K562 (cell line): Measurements from ENCODE around the gene RNF217. TPM values are rescaled to one million over a fixed set of nuclear protein-coding genes. Genes with fewer than 3 reads are reported as not detected.

Source experiments
- ATAC-seq: fragments of 200-7000 bp; cut with Tn5 transposase; 3 replicates; pipeline ENCODE4 v1.9.1; 2020; ENCODE audit warnings: moderate library complexity
- BruUV-seq: library from RNA; stranded (reverse); fragments of 400-500 nt; replicated peaks from 2 replicates; lab custom pipeline; 2021; lab: Mats Ljungman, UMichigan
- CTCF ChIA-PET: fragments of 300-600 bp; formaldehyde crosslinking; extraction: SDS; loops from one replicate; lab custom pipeline; 2021; ENCODE audit warnings: low intra/inter-chr PET ratio; lab: Yijun Ruan, JAX
- POLR2A ChIA-PET: fragments of 300-600, 350-650 bp; sonication (Branson Sonifier 250); formaldehyde crosslinking; extraction: SDS; loops from one replicate; lab custom pipeline; 2021; ENCODE audit warnings: antibody characterized with exemption, inconsistent platforms; lab: Yijun Ruan, JAX
- DNase-seq, 4 experiments: peaks; one replicate each; pipeline versions ENCODE4 v3.0.0 to v3.0.0-alpha.2; 2011 to 2018; ENCODE audit warnings: low spot score in 3 of 4, mixed read lengths in 3 of 4; ENCODE audit errors: extremely low read depth in 1 of 4
- FAIRE-seq: peaks from 2 replicates; lab custom pipeline; 2011; peaks lifted over from hg19 to GRCh38; lab: Jason Lieb, UNC
- H2AFZ ChIP-seq: 2 replicates; pipeline ENCODE4 v1.6.0; 2011; ENCODE audit warnings: low read depth, low read length, control low read depth, inconsistent platforms
- H3K27ac ChIP-seq: fragments of 200-600 bp; 3 replicates; pipeline ENCODE4 v1.8.0; 2011; ENCODE audit warnings: low read depth, mild to moderate bottlenecking, control low read depth, inconsistent platforms, low read length, moderate library complexity, mixed read lengths; ENCODE audit errors: extremely low read depth
- H3K27me3 ChIP-seq, 2 experiments: fragments of 300-600 bp in 1 of 2; 2 replicates in 1 of 2; 3 replicates in 1 of 2; pipeline versions ENCODE4 v1.6.0 to v1.8.0; 2011; ENCODE audit warnings: inconsistent platforms in 2 of 2, low read length in 2 of 2, mild to moderate bottlenecking in 1 of 2, mixed read lengths in 1 of 2, moderate library complexity in 1 of 2; ENCODE audit not compliant: control insufficient read depth in 2 of 2, insufficient read depth in 2 of 2
- H3K36me3 ChIP-seq: fragments of 300-600 bp; 3 replicates; pipeline ENCODE4 v1.8.0; 2011; ENCODE audit warnings: mild to moderate bottlenecking, low read length, inconsistent platforms; ENCODE audit not compliant: control insufficient read depth, insufficient read depth
- H3K4me1 ChIP-seq, 2 experiments: fragments of 200-600 bp in 1 of 2; replicated peaks in 1 of 2; 2 replicates in 1 of 2; 3 replicates in 1 of 2; pipeline versions ENCODE4 v1.5.1 to v1.8.0; 2011; ENCODE audit warnings: inconsistent platforms in 2 of 2, low read length in 2 of 2, mild to moderate bottlenecking in 1 of 2, mixed read lengths in 1 of 2, moderate library complexity in 1 of 2; ENCODE audit not compliant: control insufficient read depth in 2 of 2, insufficient read depth in 2 of 2
- H3K4me2 ChIP-seq: 2 replicates; pipeline ENCODE4 v1.6.1; 2011; ENCODE audit warnings: low read length, control low read depth, inconsistent platforms, mixed read lengths; ENCODE audit not compliant: insufficient read depth
- H3K4me3 ChIP-seq: fragments of 200-600 bp; sonication (generic), shearing (Covaris generic); 2 replicates; pipeline ENCODE4 v1.5.1; 2016; ENCODE audit warnings: control low read depth, inconsistent platforms
- H3K79me2 ChIP-seq: fragments of 200-600 bp; 3 replicates; pipeline ENCODE4 v1.8.0; 2011; ENCODE audit warnings: low read length, inconsistent platforms; ENCODE audit not compliant: control insufficient read depth, insufficient read depth
- H3K9ac ChIP-seq, 2 experiments: 2 replicates each; pipeline versions ENCODE4 v1.6.0 to v1.6.1; 2011; ENCODE audit warnings: low read depth in 2 of 2, low read length in 2 of 2, control low read depth in 1 of 2, inconsistent platforms in 1 of 2, mild to moderate bottlenecking in 1 of 2, mixed read lengths in 1 of 2; ENCODE audit not compliant: insufficient read depth in 1 of 2
- H3K9me1 ChIP-seq: one replicate; pipeline ENCODE4 v1.6.0; 2011; ENCODE audit warnings: inconsistent platforms, mild to moderate bottlenecking, low read length, moderate library complexity; ENCODE audit not compliant: control insufficient read depth, insufficient read depth
- H3K9me3 ChIP-seq: replicated peaks from 2 replicates; pipeline ENCODE4 v1.5.1; 2011; ENCODE audit warnings: low read depth, low read length, inconsistent platforms; ENCODE audit not compliant: control insufficient read depth, insufficient read depth
- H4K20me1 ChIP-seq: replicated peaks from 2 replicates; pipeline ENCODE4 v1.6.1; 2011; ENCODE audit warnings: low read length, inconsistent platforms, mixed read lengths; ENCODE audit not compliant: control insufficient read depth, insufficient read depth
- BRD4 ChIP-seq: fragments of 200-600 bp; sonication (generic); IDR thresholded peaks from 2 replicates; pipeline ENCODE4 v1.6.1; 2017; ENCODE audit warnings: inconsistent platforms
- C11orf30 ChIP-seq: fragments of 450-650 bp; IDR thresholded peaks from 2 replicates; pipeline ENCODE4 v1.6.1; 2016; ENCODE audit warnings: low read depth, mild to moderate bottlenecking
- HMG20A ChIP-seq: fragments of 450-650 bp; formaldehyde crosslinking; conservative IDR thresholded peaks from 2 replicates; pipeline ENCODE4 v1.4.0; 2020; ENCODE audit warnings: mild to moderate bottlenecking, mixed read lengths
- HSF4 ChIP-seq: fragments of 250-450 bp; sonication (Bioruptor Pico); IDR thresholded peaks from 2 replicates; pipeline ENCODE4 v2.1.2; 2022; ENCODE audit warnings: mild to moderate bottlenecking, moderate library complexity, borderline replicate concordance
- MAFF ChIP-seq: IDR thresholded peaks from 2 replicates; pipeline ENCODE4 v1.6.1; 2012; ENCODE audit warnings: low read length, improper control_type of control experiment
- MECOM ChIP-seq: fragments of 250-450 bp; sonication (Bioruptor Pico); IDR thresholded peaks from 2 replicates; pipeline ENCODE4 v1.8.0; 2022; ENCODE audit warnings: inconsistent platforms
- NFATC3 ChIP-seq: fragments of 450-650 bp; IDR thresholded peaks from 2 replicates; pipeline ENCODE4 v1.6.1; 2017; ENCODE audit warnings: mild to moderate bottlenecking
- NUFIP1 ChIP-seq: fragments of 450-650 bp; IDR thresholded peaks from 2 replicates; pipeline ENCODE4 v1.6.1; 2018; ENCODE audit not compliant: partially characterized antibody
- POLR2AphosphoS2 ChIP-seq: IDR thresholded peaks from 2 replicates; pipeline ENCODE4 v1.6.1; 2012; ENCODE audit warnings: low read length, improper control_type of control experiment
- RBM22 ChIP-seq: fragments of 200-400 bp; formaldehyde crosslinking; IDR thresholded peaks from 2 replicates; pipeline ENCODE4 v1.6.1; 2018; ENCODE audit warnings: low read length, low read depth; ENCODE audit not compliant: poor library complexity, severe bottlenecking
- SOX6 ChIP-seq: fragments of 450-650 bp; IDR thresholded peaks from 2 replicates; pipeline ENCODE4 v1.6.1; 2014; ENCODE audit warnings: mild to moderate bottlenecking
- STAT5A ChIP-seq: IDR thresholded peaks from 2 replicates; pipeline ENCODE4 v1.6.1; 2012; ENCODE audit warnings: low read length, inconsistent platforms, borderline replicate concordance
- ZEB2 ChIP-seq: fragments of 450-650 bp; IDR thresholded peaks from 2 replicates; pipeline ENCODE4 v1.6.1; 2016
- ZNF316 ChIP-seq: fragments of 450-650 bp; IDR thresholded peaks from 2 replicates; pipeline ENCODE4 v1.6.1; 2016
- ZNF354B ChIP-seq: fragments of 250-450 bp; sonication (Bioruptor Pico); IDR thresholded peaks from 2 replicates; pipeline ENCODE4 v1.4.0; 2020
- ZNF75A ChIP-seq: fragments of 450-650 bp; formaldehyde crosslinking; IDR thresholded peaks from 2 replicates; pipeline ENCODE4 v1.4.0; 2020; ENCODE audit warnings: mild to moderate bottlenecking
- ZNF766 ChIP-seq: fragments of 200-800 bp; sonication (Bioruptor generic); conservative IDR thresholded peaks from 2 replicates; pipeline ENCODE4 v1.6.1; 2016; ENCODE audit warnings: missing genetic modification characterization, missing compliant biosample characterization
- WGBS: fragments of 100-300 bp; shearing (Covaris generic); methylation state at CpG from one replicate; pipeline ENCODE4 v1.1.6; 2016; ENCODE audit warnings: low coverage, mixed read lengths; ENCODE audit not compliant: insufficient coverage; ENCODE audit errors: missing lambda C conversion rate; 5-methylcytosine and 5-hydroxymethylcytosine counted together
- in situ Hi-C: fragments of 300-500 bp; cut with MboI; formaldehyde crosslinking; loops from 4 replicates; pipeline ENCODE4 v1.15.0; 2018; ENCODE audit warnings: inconsistent platforms, mixed read lengths
- intact Hi-C: fragments of 100-400 bp; cut with micrococcal nuclease; formaldehyde crosslinking; loops from 2 replicates; pipeline ENCODE4 v1.14.2; 2022
- polyA plus RNA-seq, 8 experiments: library from polyadenylated mRNA; depleted of rRNA in 4 of 8; stranded (reverse) in 5 of 8; unstranded in 3 of 8; fragments of >200 nt; fragmentation: Nextera tagmentation in 2 of 8; fragmentation: Illumina TruSeq in 1 of 8; extraction: Ambion mirVana in 2 of 8; extraction: Trizol in 1 of 8; gene quantifications; 2 replicates each; pipeline versions ENCODE4 v1.2.1 to v1.2.3, GENCODE V29; 2011 to 2014; ENCODE audit warnings: inconsistent platforms in 1 of 8, missing spikeins in 1 of 8
- total RNA-seq, 7 experiments: library from RNA; depleted of rRNA in 6 of 7; stranded (reverse); fragments of >200 nt in 6 of 7; fragmentation: Illumina TruSeq in 2 of 7; extraction: Trizol in 2 of 7; gene quantifications; 2 replicates each; pipeline versions ENCODE4 v1.2.1 to v1.2.3, GENCODE V29; 2011 to 2021; ENCODE audit warnings: low replicate concordance in 1 of 7
- TF ChIP-seq, protein P1 (sequence below): fragments of 450-650 bp; IDR thresholded peaks from 2 replicates; pipeline ENCODE4 v1.6.1; 2017; ENCODE audit warnings: antibody characterized with exemption, mild to moderate bottlenecking
- TF ChIP-seq, protein P2 (sequence below), 2 experiments: fragments of 200-800 bp in 1 of 2; sonication (Bioruptor generic) in 1 of 2; sonication (generic) in 1 of 2; formaldehyde crosslinking in 1 of 2; IDR thresholded peaks in 1 of 2; conservative IDR thresholded peaks in 1 of 2; 2 replicates each; pipeline versions ENCODE4 v1.5.0 to v1.6.1; 2016 to 2020; ENCODE audit warnings: missing compliant biosample characterization in 1 of 2, missing genetic modification characterization in 1 of 2, missing genetic modification reagents in 1 of 2
- TF ChIP-seq, protein P3 (sequence below): sonication (generic); formaldehyde crosslinking; IDR thresholded peaks from 2 replicates; pipeline ENCODE4 v1.9.0; 2022; ENCODE audit warnings: mild to moderate bottlenecking, missing genetic modification reagents

The RNF217 gene
- total and polyA plus RNA-seq, 9 of the 15 experiments (the other 6 are each of a cell fraction or from before 2014, with no cell fraction given) = 2.9 to 25.6 (median 12.0) TPM

DNA sequence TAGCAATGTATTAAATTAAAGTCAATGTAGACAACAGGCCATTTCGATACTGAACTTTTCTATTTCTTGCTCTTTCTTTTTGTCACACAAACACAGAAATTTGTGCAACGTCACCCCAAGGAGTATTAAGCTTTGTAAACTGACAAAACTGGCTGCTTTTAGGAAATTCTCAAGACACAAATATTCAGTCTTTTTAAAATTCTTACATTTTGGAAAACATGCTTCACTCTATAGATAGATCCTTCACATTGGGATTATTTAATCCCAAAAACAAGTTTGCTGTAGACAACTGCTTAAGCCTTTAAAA lies 121.4 kb downstream of the RNF217 start:
- ChIA-PET POLR2A (interaction anchor here (0.6 to 1.5 kb wide), 4 partner anchors 11 to 411 kb away, joined by 3 to 7 read pairs (median 4); no protein-coding TSS in a partner anchor), CTCF (no interaction called here)
- H3K4me3 ChIP-seq = no peak overlapping the region
- no peaks in the 10 kb centered on the region for H3K27me3 ChIP-seq
- BruUV-seq = no TSS peak
- in situ Hi-C loops = no loop called here
- peak overlapping the region; percentile 54; the same call in 1 of the 2 replicates for H3K4me2 ChIP-seq
- peak overlapping the region; percentile 41; the same call in 1 of the 2 replicates for H2AFZ ChIP-seq
- intact Hi-C loops = loop anchor here (1.0 to 5.0 kb wide), 3 partner anchors 71 to 118 kb away; no protein-coding TSS in a partner anchor
- FAIRE-seq (no peak), DNase-seq (no peak), ATAC-seq (peak; percentile 2; the same call in 2 of the 3 replicates)
- peaks cover 22% of the 10 kb centered on the region for H3K79me2 ChIP-seq
- 3% methylated on average over 2 of the region's 2 CpGs for WGBS
- H3K4me1 ChIP-seq = peaks cover 3 to 55% of the 10 kb centered on the region in 2 experiments
- no peaks in the 10 kb centered on the region for H3K9me3 ChIP-seq
- H3K36me3 ChIP-seq = peaks cover 41% of the 10 kb centered on the region
- peak overlapping the region in 1 of 2 experiments; percentile 65; a peak in 2 of 4 replicates for H3K9ac ChIP-seq
- H4K20me1 ChIP-seq = no peaks in the 10 kb centered on the region
- peak overlapping the region; percentile 86 for H3K27ac ChIP-seq
- no peaks in the 10 kb centered on the region for H3K9me1 ChIP-seq
- TF ChIP-seq HSF4 (CRISPR knock-in tag) (peak; percentile 17; the same call in 1 of the 2 replicates), C11orf30 (peak; percentile 68), POLR2AphosphoS2 (no peak), NUFIP1 (peak; percentile 40), MECOM (CRISPR knock-in tag) (0 out of 2 replicates have a peak, but pooled peaks have one; percentile 47), BRD4 (no peak), STAT5A (no peak), ZNF316 (peak; percentile 73), HMG20A (no peak), ZNF766 (no peak), ZNF75A (CRISPR knock-in tag) (no peak), SOX6 (no peak), ZEB2 (no peak), ZNF354B (CRISPR knock-in tag) (no peak), RBM22 (no peak), NFATC3 (no peak), MAFF (peak; percentile 27; the same call in 1 of the 2 replicates)
- TF ChIP-seq, protein P1, sequence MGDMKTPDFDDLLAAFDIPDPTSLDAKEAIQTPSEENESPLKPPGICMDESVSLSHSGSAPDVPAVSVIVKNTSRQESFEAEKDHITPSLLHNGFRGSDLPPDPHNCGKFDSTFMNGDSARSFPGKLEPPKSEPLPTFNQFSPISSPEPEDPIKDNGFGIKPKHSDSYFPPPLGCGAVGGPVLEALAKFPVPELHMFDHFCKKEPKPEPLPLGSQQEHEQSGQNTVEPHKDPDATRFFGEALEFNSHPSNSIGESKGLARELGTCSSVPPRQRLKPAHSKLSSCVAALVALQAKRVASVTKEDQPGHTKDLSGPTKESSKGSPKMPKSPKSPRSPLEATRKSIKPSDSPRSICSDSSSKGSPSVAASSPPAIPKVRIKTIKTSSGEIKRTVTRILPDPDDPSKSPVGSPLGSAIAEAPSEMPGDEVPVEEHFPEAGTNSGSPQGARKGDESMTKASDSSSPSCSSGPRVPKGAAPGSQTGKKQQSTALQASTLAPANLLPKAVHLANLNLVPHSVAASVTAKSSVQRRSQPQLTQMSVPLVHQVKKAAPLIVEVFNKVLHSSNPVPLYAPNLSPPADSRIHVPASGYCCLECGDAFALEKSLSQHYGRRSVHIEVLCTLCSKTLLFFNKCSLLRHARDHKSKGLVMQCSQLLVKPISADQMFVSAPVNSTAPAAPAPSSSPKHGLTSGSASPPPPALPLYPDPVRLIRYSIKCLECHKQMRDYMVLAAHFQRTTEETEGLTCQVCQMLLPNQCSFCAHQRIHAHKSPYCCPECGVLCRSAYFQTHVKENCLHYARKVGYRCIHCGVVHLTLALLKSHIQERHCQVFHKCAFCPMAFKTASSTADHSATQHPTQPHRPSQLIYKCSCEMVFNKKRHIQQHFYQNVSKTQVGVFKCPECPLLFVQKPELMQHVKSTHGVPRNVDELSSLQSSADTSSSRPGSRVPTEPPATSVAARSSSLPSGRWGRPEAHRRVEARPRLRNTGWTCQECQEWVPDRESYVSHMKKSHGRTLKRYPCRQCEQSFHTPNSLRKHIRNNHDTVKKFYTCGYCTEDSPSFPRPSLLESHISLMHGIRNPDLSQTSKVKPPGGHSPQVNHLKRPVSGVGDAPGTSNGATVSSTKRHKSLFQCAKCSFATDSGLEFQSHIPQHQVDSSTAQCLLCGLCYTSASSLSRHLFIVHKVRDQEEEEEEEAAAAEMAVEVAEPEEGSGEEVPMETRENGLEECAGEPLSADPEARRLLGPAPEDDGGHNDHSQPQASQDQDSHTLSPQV = 0 out of 2 replicates have a peak, but pooled peaks have one; percentile 11
- TF ChIP-seq, protein P2, sequence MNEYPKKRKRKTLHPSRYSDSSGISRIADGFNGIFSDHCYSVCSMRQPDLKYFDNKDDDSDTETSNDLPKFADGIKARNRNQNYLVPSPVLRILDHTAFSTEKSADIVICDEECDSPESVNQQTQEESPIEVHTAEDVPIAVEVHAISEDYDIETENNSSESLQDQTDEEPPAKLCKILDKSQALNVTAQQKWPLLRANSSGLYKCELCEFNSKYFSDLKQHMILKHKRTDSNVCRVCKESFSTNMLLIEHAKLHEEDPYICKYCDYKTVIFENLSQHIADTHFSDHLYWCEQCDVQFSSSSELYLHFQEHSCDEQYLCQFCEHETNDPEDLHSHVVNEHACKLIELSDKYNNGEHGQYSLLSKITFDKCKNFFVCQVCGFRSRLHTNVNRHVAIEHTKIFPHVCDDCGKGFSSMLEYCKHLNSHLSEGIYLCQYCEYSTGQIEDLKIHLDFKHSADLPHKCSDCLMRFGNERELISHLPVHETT (CRISPR knock-in tag; conservative IDR thresholded peaks at IDR 0.05 in 1 of 2, IDR thresholded peaks at IDR 0.05 in 1 of 2) = 0 out of 4 replicates have a peak, but pooled peaks of 1 of the 2 experiments have one; percentile 11
- TF ChIP-seq, protein P3, sequence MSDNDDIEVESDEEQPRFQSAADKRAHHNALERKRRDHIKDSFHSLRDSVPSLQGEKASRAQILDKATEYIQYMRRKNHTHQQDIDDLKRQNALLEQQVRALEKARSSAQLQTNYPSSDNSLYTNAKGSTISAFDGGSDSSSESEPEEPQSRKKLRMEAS (CRISPR knock-in tag) = no peak
